Prostate gland (tissue), 2 donors: Measurements from ENCODE around the gene TJP2.

Experiments used
- CTCF ChIP-seq, 4 experiments: fragments of 200-600 bp in 2 of 4; fragments of 450-650 bp in 2 of 4; sonication (generic) in 2 of 4; IDR thresholded peaks; 1 replicate in 3 of 4; 2 replicates in 1 of 4; pipeline ENCODE4 v1.5.1; 2016 to 2019; ENCODE audit warnings: antibody characterized with exemption in 4 of 4, mild to moderate bottlenecking in 2 of 4, moderate library complexity in 2 of 4
- POLR2AphosphoS5 ChIP-seq: sonication (generic); formaldehyde crosslinking; IDR thresholded peaks from one replicate; pipeline ENCODE4 v1.6.1; 2017; ENCODE audit warnings: antibody characterized with exemption

DNA sequence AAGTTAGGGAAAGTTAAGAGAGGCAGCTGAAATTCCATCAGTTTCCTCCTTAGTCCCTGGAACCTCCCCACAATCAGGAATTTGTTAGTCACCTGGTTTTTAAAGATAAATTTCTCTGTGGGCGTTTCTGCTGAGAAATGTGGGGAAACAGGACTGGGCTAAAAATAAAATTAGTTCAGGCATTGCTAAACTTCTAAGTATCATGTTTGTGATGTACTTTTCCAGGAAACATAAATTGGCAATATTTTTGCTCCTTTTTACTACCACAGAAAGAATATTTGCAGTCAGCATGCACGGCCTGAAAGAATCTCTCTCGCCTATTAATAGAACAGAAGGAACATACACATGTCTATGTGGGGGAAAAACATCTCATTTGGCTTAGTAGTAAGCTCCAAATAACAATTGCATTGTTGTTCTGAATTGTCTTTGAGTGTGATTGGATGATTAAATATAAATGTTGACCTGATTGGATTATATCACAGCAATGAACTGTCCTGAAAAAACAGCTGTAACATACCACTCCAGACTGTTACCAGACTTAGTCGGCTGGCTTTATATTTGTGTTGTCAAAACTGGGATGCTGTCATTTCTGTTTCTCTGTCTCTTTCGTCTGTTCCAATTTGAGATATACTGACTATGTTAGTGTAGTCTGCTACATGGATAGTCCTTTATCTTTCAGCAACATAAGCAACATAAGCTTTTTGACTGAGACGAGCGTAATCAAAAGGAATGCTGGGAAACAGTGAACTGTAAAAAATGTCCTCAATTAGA is 12.9 kb downstream of the TJP2 start:
- peak; percentile 62 for TF ChIP-seq POLR2AphosphoS5
- TF ChIP-seq CTCF (IDR thresholded peaks at IDR 0.05) = no peak
